Fibroblast of gingiva (primary cell): ENCODE measurements around the gene CD48.
"Not testable (repeated sequence)": the region's sequence is repeated elsewhere in the genome, so short reads cannot be mapped to it uniquely, and the experiment has no call there.

Experiments
- DNase-seq: peaks from one replicate; pipeline ENCODE4 v3.0.0-alpha.2; 2011; ENCODE audit warnings: low read depth

Gene CD48

GRCh38 chr1:160652924-160653619, 58.5 kb downstream of the CD48 start:
- DNase-seq, result no peak

GRCh38 chr1:160652065-160652641, 59.5 kb downstream of the CD48 start:
- not testable (repeated sequence) for DNase-seq

- no peak for DNase-seq
Observed at GRCh38 chr1:160651433-160652064, 60.1 kb downstream of the CD48 start.

GRCh38 chr1:160647329-160647720, 64.3 kb downstream of the CD48 start:
- no peak for DNase-seq

DNA sequence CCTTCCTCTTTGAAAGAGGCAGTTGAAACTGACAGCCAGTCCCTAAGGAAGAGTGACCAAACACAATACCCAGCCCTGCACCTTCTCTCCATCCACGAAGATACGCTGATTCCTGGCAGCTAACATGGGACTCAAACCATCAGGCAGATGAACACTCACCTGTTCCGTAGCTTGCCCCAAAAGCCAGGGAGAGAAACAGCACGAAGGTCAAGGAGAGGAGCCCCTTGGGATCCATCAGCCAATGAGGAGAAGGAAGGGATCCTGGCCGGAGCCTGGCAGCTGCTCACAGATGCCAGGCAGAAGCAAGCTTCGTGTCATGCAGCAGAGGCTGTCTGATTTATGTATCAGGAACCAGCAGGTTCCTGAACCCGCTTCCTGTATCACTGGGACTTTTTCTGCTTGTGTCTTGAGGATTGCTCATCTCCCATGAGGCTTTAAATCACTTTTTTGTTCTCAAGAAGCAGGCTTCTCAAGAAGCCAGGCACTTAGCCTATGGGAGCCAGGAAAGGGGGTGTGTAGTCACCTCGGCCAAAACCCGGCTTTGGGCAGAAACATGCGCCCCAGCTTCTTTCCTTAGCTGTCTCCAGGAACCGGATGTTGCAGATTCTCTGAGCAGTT, 64.8 kb downstream of the CD48 start, which contains the start of gene SLAMF1:
Gene SLAMF1, minus strand, starts transcription at position 334 of the 618 bp plus-strand sequence. Its CDS starts 99 bp downstream, at position 235.
- DNase-seq, result no peak

DNA sequence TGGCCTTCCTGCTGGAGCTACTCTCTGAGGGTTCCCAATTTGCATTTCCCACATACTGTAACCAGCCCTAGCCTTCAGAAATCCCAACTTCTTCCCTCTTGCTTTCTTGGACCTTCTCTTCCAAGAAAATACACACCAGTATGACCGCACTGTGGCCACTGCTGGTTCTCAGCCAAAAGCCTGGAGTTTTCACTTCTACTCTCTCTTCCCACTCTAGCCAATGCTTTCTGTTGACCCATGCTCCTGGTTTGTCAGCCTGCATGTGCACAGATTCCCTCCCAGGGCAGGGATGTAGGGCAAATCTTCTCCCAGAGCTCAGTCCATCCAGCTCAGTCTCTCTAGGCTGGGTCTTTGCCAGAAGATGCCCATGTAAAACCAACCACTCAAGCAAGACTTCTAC, 65.4 kb downstream of the CD48 start:
- DNase-seq, result no peak

GRCh38 chr1:160645386-160646130, 66.1 kb downstream of the CD48 start:
- DNase-seq, result no peak

DNA sequence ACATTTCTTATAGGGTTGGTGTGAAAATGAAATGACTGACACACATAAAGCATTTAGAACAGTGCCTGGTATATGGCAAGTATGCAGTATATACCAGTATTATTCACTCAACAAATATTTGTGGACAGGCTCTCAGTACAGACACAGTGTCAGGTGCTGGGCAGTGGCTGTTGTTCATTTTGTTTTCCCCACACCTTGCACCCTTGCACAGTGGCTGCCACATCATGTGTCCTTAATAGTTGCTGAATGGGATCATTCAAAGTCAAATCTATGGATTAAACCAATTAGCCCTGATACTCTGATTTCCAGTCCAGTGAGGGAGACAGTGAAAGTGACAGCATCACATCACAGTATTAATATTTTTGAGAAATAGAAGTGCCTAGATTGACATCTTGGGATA, 67.2 kb downstream of the CD48 start:
- no peak for DNase-seq

DNA sequence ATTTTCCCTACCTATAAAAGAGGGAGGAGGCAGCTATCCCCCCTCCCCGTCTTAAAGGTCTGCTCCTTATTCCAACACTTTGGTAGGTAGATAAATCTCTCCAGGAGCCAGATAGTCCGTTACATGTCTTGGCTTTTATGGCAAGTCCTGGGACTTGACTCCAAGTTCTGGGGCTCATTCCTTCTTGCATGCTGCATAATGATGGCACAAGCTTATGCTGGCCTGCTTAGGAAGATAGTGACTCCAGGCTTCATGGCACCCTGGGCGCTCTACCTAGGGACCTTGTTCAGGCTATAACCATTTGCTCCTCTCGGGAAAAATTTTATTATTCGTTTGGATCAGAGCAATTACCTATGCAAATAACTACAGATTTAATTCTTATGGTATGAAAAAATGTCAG, 68.5 kb downstream of the CD48 start:
- DNase-seq, result no peak

GRCh38 chr1:160642281-160642644, 69.4 kb downstream of the CD48 start:
- DNase-seq, result no peak

DNA sequence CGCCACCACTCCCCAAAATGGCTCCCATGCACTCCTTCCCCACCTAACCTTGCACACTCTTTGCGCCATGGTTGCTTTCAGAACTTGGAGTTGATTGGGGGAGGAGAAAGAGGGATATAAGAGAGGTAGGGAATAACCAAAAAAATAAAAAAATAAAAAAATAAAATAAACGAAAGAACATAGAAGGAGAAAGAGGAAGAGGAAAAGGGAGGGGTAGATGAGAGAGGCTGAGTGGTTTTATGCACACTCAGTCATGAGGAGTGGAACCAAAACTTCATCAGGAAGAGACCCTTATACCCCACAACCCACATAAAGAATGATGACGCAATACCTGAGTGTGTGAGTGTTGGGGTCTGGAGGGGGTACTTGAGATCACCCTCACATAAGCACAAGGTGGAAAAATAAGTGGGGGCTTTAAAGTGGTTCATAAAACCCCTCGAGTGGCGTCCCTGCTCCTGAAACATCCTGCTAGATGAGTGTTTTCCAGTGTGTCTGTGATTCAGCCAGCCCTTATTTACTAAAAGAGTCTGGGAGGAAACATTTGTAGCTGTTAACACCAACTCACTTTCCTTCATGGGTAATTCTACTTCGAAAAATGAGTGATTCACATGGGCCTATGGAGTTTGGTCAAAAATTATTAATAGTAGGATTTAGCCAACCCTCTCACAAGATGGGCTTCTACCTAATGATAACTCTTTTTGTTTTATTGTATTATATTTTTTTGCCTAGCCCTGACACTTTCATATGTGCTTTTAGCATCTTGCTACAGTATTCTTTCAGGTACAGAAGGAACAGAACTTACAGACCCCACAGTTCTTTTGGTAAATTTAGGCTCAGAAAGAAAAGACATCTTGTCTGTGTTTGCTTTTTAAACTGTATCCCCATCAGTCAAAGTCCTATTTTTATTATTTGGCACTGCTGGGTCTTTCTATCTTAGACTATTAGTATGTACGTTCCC, 70.0 kb downstream of the CD48 start:
- DNase-seq, result no peak

- DNase-seq, result no peak
Observed at GRCh38 chr1:160640359-160641123, 71.1 kb downstream of the CD48 start.

GRCh38 chr1:160639652-160640051, 72.0 kb downstream of the CD48 start:
- DNase-seq, result no peak

GRCh38 chr1:160638926-160639325, 72.7 kb downstream of the CD48 start:
- no peak for DNase-seq

GRCh38 chr1:160638540-160638857, 73.1 kb downstream of the CD48 start:
- DNase-seq, result no peak

DNA sequence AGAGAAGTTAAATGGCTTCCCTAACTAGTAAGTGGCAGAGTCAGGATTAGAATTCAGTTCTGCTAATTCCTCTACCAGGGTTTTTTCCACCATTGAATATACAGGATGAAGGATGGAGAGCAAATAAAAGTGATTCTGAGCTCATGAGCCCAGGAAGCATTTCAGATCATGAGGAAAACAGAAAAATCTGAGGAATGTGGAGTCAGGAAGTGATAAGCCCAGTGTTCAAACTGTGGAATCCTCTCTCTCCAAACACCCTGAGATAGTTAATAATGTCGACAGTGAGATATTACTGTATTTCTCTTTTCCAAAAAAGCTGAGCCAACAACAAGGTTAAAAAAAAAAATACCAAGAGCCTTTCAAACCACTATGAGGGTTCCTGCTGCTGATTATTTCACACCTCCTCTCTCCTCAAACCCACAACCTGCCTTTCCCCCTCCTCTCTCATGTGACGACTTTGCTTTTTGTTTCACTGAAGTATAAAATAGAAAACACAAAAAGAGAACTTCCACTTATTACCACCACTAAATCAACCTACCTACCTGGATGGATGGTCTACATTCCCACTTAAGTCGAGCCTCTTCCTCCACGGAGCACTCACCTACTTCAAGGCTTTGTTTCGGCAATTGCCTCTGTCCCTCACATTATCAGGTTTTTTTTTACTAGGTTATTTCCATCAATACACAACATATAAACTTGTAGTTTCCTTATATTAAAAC, 73.6 kb downstream of the CD48 start:
- no peak for DNase-seq

DNA sequence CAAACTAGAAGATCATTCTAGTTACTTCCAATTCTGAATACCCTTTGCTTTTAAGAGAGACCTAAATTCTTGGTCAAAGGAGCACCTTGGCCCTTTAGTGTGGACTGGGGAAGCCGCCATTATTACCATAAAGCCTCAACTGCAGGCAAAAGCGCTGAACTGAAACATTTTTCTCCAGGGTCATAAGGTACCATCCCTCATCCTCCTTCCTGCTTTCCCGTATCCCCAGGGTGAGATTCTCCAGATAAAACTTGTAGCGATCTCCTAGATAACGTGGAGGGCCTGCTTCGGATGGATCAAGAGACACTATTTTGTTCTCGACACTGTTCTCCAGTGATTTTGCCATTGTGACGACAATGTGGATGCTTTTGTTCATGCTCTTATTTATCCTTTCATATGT, 74.6 kb downstream of the CD48 start:
- DNase-seq, result no peak

GRCh38 chr1:160636547-160636946, 75.1 kb downstream of the CD48 start:
- DNase-seq, result no peak

DNA sequence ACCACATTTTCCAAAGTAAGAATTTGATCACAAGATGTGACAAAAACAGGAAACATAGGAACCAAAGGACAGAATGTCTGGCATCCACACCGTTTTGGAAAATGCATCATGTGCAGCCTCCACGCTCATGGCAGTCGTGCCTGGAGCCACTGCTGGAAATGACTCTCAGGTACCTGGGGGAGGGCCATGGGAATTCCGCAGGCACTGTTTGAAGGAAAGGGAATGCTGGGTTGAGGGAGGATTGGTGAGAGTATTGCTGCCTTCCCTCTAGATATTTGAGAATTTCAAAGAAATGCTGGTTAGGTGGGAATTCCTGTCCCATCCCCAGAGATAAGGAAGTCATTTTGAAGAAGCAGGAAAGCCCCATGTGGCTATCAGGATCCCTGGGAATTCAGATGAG, 75.5 kb downstream of the CD48 start:
- DNase-seq, result no peak
